ENCODE results near the gene CORO2A.

DNA sequence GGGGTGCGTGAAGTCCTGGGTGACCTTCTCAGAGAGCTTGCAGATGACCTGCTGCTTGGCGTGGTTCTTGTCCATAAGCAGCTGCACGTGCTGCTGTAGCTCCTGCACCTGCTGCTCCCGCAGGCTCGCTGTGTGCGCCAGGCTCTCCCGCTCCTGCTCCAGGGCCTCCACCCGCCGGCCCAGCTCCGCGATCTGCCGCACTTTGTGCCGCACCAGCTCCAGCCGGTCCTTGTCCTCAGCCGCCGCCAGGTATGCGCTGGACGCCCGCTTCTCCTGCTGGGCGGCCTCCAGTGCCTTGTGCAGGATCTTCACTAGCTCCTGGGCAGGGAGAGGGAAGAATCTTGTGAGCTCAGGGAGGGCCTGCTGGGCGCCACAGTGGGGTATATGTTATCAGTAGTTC, 28.5 kb upstream of the CORO2A start:
- TF ChIP-seq SPI1 (IDR thresholded peaks at IDR 0.05; ENCODE audit: borderline replicate concordance, insufficient read depth, low read depth, low read length) = no peak
- no peak for TF ChIP-seq YY1 (IDR thresholded peaks at IDR 0.05; ENCODE audit: low read depth, low read length)
- TF ChIP-seq, protein P1, sequence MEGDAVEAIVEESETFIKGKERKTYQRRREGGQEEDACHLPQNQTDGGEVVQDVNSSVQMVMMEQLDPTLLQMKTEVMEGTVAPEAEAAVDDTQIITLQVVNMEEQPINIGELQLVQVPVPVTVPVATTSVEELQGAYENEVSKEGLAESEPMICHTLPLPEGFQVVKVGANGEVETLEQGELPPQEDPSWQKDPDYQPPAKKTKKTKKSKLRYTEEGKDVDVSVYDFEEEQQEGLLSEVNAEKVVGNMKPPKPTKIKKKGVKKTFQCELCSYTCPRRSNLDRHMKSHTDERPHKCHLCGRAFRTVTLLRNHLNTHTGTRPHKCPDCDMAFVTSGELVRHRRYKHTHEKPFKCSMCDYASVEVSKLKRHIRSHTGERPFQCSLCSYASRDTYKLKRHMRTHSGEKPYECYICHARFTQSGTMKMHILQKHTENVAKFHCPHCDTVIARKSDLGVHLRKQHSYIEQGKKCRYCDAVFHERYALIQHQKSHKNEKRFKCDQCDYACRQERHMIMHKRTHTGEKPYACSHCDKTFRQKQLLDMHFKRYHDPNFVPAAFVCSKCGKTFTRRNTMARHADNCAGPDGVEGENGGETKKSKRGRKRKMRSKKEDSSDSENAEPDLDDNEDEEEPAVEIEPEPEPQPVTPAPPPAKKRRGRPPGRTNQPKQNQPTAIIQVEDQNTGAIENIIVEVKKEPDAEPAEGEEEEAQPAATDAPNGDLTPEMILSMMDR (IDR thresholded peaks at IDR 0.05 in 2 of 3, conservative IDR thresholded peaks at IDR 0.05 in 1 of 3; ENCODE audit: control insufficient read depth in 2 of 3, extremely low read depth in 1 of 3, insufficient read depth in 1 of 3, low read depth in 3 of 3, low read length in 3 of 3) = no peak
- no peak for TF ChIP-seq NFYB (IDR thresholded peaks at IDR 0.05; ENCODE audit: insufficient read depth, low read depth, low read length)
- no peak for TF ChIP-seq TCF12 (IDR thresholded peaks at IDR 0.05; ENCODE audit: low read depth, low read length)
- TF ChIP-seq, protein P2, sequence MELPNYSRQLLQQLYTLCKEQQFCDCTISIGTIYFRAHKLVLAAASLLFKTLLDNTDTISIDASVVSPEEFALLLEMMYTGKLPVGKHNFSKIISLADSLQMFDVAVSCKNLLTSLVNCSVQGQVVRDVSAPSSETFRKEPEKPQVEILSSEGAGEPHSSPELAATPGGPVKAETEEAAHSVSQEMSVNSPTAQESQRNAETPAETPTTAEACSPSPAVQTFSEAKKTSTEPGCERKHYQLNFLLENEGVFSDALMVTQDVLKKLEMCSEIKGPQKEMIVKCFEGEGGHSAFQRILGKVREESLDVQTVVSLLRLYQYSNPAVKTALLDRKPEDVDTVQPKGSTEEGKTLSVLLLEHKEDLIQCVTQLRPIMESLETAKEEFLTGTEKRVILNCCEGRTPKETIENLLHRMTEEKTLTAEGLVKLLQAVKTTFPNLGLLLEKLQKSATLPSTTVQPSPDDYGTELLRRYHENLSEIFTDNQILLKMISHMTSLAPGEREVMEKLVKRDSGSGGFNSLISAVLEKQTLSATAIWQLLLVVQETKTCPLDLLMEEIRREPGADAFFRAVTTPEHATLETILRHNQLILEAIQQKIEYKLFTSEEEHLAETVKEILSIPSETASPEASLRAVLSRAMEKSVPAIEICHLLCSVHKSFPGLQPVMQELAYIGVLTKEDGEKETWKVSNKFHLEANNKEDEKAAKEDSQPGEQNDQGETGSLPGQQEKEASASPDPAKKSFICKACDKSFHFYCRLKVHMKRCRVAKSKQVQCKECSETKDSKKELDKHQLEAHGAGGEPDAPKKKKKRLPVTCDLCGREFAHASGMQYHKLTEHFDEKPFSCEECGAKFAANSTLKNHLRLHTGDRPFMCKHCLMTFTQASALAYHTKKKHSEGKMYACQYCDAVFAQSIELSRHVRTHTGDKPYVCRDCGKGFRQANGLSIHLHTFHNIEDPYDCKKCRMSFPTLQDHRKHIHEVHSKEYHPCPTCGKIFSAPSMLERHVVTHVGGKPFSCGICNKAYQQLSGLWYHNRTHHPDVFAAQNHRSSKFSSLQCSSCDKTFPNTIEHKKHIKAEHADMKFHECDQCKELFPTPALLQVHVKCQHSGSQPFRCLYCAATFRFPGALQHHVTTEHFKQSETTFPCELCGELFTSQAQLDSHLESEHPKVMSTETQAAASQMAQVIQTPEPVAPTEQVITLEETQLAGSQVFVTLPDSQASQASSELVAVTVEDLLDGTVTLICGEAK (IDR thresholded peaks at IDR 0.05; ENCODE audit: borderline replicate concordance) = no peak
- TF ChIP-seq JUND (IDR thresholded peaks at IDR 0.05; ENCODE audit: low read depth, low read length) = no peak
- no peak for TF ChIP-seq SP1 (IDR thresholded peaks at IDR 0.05; ENCODE audit: low read depth, low read length)
- no peak for TF ChIP-seq RELA (IDR thresholded peaks at IDR 0.05; ENCODE audit: borderline replicate concordance, partially characterized antibody)
- TF ChIP-seq, protein P3, sequence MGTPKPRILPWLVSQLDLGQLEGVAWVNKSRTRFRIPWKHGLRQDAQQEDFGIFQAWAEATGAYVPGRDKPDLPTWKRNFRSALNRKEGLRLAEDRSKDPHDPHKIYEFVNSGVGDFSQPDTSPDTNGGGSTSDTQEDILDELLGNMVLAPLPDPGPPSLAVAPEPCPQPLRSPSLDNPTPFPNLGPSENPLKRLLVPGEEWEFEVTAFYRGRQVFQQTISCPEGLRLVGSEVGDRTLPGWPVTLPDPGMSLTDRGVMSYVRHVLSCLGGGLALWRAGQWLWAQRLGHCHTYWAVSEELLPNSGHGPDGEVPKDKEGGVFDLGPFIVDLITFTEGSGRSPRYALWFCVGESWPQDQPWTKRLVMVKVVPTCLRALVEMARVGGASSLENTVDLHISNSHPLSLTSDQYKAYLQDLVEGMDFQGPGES (IDR thresholded peaks at IDR 0.05) = no peak
